GM12875 (cell line): Measurements from ENCODE around the gene RAX2.

Experiments used
- H3K4me3 ChIP-seq: one replicate; pipeline ENCODE4 v1.5.1; 2011; ENCODE audit warnings: low read depth, low read length, control low read depth
- CTCF ChIP-seq: IDR thresholded peaks from 2 replicates; pipeline ENCODE4 v1.5.1; 2011; ENCODE audit warnings: low read depth, mild to moderate bottlenecking, control low read depth, inconsistent platforms, low read length, moderate library complexity, borderline replicate concordance; ENCODE audit not compliant: insufficient read depth

The RAX2 gene

GRCh38 chr19:3721887-3722442, 50.1 kb downstream of the RAX2 start:
- TF ChIP-seq CTCF = no peak
- no peak overlapping the region for H3K4me3 ChIP-seq

DNA sequence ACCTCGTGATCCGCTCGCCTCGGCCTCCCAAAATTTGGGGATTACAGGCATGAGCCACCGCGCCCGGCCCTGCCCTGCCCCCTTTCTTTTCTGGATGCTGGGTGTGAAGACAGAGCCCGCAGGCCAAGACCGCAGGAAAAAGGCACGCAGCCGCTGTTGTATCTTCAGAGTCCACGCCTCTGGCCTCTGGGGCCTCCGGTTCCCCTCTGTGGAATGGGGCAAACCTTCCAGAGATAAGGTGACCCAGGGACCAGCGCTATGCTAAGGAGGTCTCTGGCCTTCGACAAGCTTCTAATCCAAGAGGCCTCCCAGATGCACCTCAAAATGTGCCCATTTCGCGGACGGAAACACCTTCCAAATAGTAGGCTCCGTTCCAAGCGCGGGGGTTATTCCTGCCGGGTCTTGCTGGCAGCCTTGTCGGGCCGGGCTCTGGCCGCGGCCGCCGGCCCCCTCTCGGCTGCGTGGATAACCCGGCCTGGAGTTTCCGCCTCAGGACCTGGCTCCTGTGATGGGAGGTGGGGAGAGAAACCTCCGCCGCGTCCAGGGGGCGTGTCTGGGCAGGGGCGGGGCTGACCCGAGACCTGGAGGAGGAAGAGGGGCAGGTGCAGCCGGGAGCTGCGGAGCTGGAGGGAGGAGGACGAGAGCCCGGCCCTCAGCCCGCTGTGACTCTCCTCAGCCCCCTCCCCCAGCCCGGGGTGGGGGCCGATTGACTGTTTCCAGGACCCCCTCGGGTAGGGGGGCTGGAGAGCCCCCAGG, 50.7 kb downstream of the RAX2 start:
- no peak for TF ChIP-seq CTCF
- H3K4me3 ChIP-seq = no peak overlapping the region

- TF ChIP-seq CTCF = no peak
- H3K4me3 ChIP-seq = no peak overlapping the region
Observed at GRCh38 chr19:3720349-3720917, 51.6 kb downstream of the RAX2 start.

DNA sequence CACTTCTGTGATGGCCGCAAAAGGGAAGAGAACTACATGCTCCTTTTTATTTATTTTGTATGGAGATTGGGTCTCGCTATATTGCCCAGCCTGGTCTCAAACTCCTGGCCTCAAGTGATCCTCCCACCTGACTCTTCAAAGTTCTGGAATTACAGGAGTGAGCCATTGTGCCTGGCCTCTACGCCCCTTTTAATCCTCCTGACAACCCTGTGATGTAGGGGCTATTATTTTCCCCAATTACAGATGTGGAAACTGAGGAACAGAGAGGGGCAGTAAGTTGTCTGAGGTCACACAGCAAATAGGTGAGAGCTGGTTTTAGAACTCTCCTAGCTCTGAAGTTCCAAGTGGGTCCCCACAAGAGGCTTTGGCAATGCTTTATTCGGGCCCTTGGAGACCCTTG, 52.2 kb downstream of the RAX2 start:
- TF ChIP-seq CTCF = no peak
- no peak overlapping the region for H3K4me3 ChIP-seq
